ENCODE results near the gene SBK1. TPM values are rescaled to one million over a fixed set of nuclear protein-coding genes. Genes with fewer than 3 reads are reported as not detected.
A peak's percentile ranks its signal among the peaks of the same experiment; 100 is the strongest.

Gene SBK1
- total and polyA plus RNA-seq, 2 donors from 2014 or later, result 1.4 to 2.5 TPM

DNA sequence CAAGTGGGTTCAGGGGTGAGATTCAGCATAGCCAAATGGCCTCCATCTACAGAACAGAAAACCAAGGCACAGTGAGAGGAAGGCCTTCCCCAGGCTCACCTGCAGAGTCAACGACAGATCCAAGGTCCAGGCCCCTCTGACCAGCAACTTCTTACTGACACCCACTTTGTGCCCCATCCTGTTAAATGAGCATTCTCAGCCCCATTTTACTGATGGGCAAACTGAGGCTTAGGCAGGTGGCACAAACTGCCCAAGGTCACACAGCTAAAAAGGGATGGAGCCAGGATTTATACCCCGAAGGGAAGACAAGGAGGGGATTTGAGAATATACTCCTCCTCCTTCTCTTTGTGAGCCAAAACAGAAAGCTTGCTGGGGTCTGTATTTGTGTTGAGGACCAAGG lies 9.3 kb downstream of the SBK1 start:
- no peak overlapping the region for H3K4me3 ChIP-seq (ENCODE audit: low read length in 3 of 3)
- TF ChIP-seq, protein P1, sequence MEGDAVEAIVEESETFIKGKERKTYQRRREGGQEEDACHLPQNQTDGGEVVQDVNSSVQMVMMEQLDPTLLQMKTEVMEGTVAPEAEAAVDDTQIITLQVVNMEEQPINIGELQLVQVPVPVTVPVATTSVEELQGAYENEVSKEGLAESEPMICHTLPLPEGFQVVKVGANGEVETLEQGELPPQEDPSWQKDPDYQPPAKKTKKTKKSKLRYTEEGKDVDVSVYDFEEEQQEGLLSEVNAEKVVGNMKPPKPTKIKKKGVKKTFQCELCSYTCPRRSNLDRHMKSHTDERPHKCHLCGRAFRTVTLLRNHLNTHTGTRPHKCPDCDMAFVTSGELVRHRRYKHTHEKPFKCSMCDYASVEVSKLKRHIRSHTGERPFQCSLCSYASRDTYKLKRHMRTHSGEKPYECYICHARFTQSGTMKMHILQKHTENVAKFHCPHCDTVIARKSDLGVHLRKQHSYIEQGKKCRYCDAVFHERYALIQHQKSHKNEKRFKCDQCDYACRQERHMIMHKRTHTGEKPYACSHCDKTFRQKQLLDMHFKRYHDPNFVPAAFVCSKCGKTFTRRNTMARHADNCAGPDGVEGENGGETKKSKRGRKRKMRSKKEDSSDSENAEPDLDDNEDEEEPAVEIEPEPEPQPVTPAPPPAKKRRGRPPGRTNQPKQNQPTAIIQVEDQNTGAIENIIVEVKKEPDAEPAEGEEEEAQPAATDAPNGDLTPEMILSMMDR (IDR thresholded peaks at IDR 0.05; ENCODE audit: borderline replicate concordance, extremely low read depth, insufficient read depth), result no peak
- H3K27me3 ChIP-seq (ENCODE audit: control insufficient read depth, insufficient read depth, low read length), result no peaks in the 10 kb centered on the region
- no peak for DNase-seq
- intact Hi-C loops (cut with DNase I), result no loop called here
- H3K9me3 ChIP-seq (ENCODE audit: control insufficient read depth in 2 of 3, insufficient read depth in 1 of 3, low read length in 3 of 3), result no peaks in the 10 kb centered on the region
- H3K27ac ChIP-seq (ENCODE audit: low read depth in 2 of 2, low read length in 2 of 2), result no peak overlapping the region
- H3K9ac ChIP-seq (ENCODE audit: low read length in 3 of 3), result no peak overlapping the region
- no peaks in the 10 kb centered on the region for H3K4me1 ChIP-seq (ENCODE audit: control insufficient read depth in 2 of 3, insufficient read depth in 2 of 3, low read depth in 1 of 3, low read length in 3 of 3)
- FAIRE-seq, result no peak
- H3K36me3 ChIP-seq (ENCODE audit: control insufficient read depth in 2 of 3, insufficient read depth in 3 of 3, low read length in 3 of 3), result no peaks in the 10 kb centered on the region

DNA sequence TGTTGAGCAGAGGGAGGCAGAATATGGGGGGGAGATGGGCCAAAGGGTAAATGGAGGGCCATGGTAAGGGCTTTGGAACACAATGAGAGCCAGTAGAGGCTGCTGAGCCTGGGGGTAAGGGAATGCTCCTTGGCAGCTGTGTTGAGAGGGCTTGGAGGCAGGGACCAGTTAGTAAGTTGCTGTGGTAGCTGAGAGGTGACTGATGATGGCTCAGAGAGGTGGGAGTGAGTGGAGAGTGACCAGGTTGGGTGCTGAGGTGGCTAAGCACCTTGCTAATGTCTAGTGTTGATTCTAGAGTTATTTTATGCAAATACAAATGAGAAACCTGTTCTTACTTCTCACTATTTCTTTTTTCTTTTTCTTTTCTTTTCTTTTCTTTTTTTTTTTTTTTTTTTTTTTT lies 10.8 kb downstream of the SBK1 start:
- H3K4me3 ChIP-seq (ENCODE audit: low read length in 3 of 3), result no peak overlapping the region
- H3K9me3 ChIP-seq (ENCODE audit: control insufficient read depth in 2 of 3, insufficient read depth in 1 of 3, low read length in 3 of 3), result no peaks in the 10 kb centered on the region
- no peaks in the 10 kb centered on the region for H3K27me3 ChIP-seq (ENCODE audit: control insufficient read depth, insufficient read depth, low read length)
- no peak overlapping the region for H3K9ac ChIP-seq (ENCODE audit: low read length in 3 of 3)
- DNase-seq, result no peak
- no peak overlapping the region for H3K27ac ChIP-seq (ENCODE audit: low read depth in 2 of 2, low read length in 2 of 2)
- FAIRE-seq, result no peak
- intact Hi-C loops (cut with DNase I), result no loop called here
- no peaks in the 10 kb centered on the region for H3K36me3 ChIP-seq (ENCODE audit: control insufficient read depth in 2 of 3, insufficient read depth in 3 of 3, low read length in 3 of 3)
- H3K4me1 ChIP-seq (ENCODE audit: control insufficient read depth in 2 of 3, insufficient read depth in 2 of 3, low read depth in 1 of 3, low read length in 3 of 3), result no peaks in the 10 kb centered on the region
- TF ChIP-seq, protein P1 (IDR thresholded peaks at IDR 0.05; ENCODE audit: borderline replicate concordance, extremely low read depth, insufficient read depth), result no peak

DNA sequence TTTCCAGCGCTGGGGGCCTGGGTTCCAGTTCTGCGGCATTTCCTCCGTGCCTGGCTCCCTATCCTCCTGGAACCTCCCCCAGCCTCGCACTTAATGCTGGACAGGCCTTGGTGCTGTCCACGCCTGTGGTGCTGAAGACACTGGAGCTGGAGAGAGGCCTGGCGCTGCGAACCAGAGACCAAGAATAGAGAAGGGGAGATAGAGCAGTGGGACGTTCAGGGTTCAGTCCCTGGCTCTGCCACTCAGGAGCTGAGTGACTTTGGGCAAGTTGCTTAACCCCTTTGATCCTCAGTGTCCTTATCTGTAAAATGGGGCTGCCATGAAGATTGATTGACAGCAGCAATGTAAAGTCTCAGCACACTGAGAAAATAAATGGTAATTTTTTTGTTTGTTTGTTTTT lies 11.9 kb downstream of the SBK1 start:
- FAIRE-seq, result no peak
- Histone ChIP-seq H3K36me3 (ENCODE audit: control insufficient read depth in 2 of 3, insufficient read depth in 3 of 3, low read length in 3 of 3) (no peaks in the 10 kb centered on the region), H3K9me3 (ENCODE audit: control insufficient read depth in 2 of 3, insufficient read depth in 1 of 3, low read length in 3 of 3) (no peaks in the 10 kb centered on the region), H3K4me1 (ENCODE audit: control insufficient read depth in 2 of 3, insufficient read depth in 2 of 3, low read depth in 1 of 3, low read length in 3 of 3) (no peaks in the 10 kb centered on the region), H3K4me3 (ENCODE audit: low read length in 3 of 3) (no peak overlapping the region), H3K27ac (ENCODE audit: low read depth in 2 of 2, low read length in 2 of 2) (no peak overlapping the region), H3K27me3 (ENCODE audit: control insufficient read depth, insufficient read depth, low read length) (no peaks in the 10 kb centered on the region), H3K9ac (ENCODE audit: low read length in 3 of 3) (no peak overlapping the region)
- intact Hi-C loops (cut with DNase I), result no loop called here
- DNase-seq, result peak in 3 of 5 donors; percentile 61 to 82 (median 68)
- TF ChIP-seq, protein P1 (IDR thresholded peaks at IDR 0.05; ENCODE audit: borderline replicate concordance, extremely low read depth, insufficient read depth), result no peak

DNA sequence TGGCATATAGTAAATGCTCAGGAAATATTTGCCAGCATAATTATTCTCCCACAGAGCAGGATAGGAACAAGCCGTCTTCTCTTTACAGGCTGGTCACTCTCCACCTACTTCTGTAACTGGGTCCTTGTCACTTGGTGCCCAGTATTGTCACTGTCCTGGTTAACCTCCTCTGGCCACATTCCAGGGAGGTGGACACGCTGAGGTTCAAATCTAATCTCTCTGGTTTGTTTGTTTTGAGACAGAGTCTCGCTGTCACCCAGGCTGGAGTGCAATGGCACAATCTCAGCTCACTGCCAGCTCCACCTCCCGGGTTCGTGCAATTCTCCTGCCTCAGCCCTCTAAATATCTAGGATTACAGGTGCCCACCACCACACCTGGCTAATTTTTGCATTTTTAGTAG lies 15.6 kb downstream of the SBK1 start:
- Histone ChIP-seq H3K27me3 (ENCODE audit: control insufficient read depth, insufficient read depth, low read length) (no peaks in the 10 kb centered on the region), H3K36me3 (ENCODE audit: control insufficient read depth in 2 of 3, insufficient read depth in 3 of 3, low read length in 3 of 3) (no peaks in the 10 kb centered on the region), H3K9ac (ENCODE audit: low read length in 3 of 3) (no peak overlapping the region), H3K4me3 (ENCODE audit: low read length in 3 of 3) (no peak overlapping the region), H3K9me3 (ENCODE audit: control insufficient read depth in 2 of 3, insufficient read depth in 1 of 3, low read length in 3 of 3) (no peaks in the 10 kb centered on the region), H3K27ac (ENCODE audit: low read depth in 2 of 2, low read length in 2 of 2) (no peak overlapping the region), H3K4me1 (ENCODE audit: control insufficient read depth in 2 of 3, insufficient read depth in 2 of 3, low read depth in 1 of 3, low read length in 3 of 3) (no peaks in the 10 kb centered on the region)
- intact Hi-C loops (cut with DNase I), result no loop called here
- FAIRE-seq, result no peak
- TF ChIP-seq, protein P1 (IDR thresholded peaks at IDR 0.05; ENCODE audit: borderline replicate concordance, extremely low read depth, insufficient read depth), result no peak
- no peak for DNase-seq
